Astrocyte (in vitro differentiated cells and primary cell): ENCODE measurements around the gene COL6A1.

Experiments used
- CTCF ChIP-seq: IDR thresholded peaks from 2 replicates; pipeline ENCODE4 v1.5.1; 2011; ENCODE audit warnings: low read depth, mild to moderate bottlenecking, inconsistent platforms, low read length, moderate library complexity; ENCODE audit not compliant: insufficient read depth
- EZH2 ChIP-seq: IDR thresholded peaks from 2 replicates; pipeline ENCODE4 v1.6.1; 2012; ENCODE audit warnings: mild to moderate bottlenecking, low read length, inconsistent platforms; ENCODE audit not compliant: insufficient read depth

- TF ChIP-seq CTCF (no peak), EZH2 (no peak)
Observed at GRCh38 chr21:46021978-46022544, 40.5 kb downstream of the COL6A1 start.
